HL-60 (cell line): ENCODE measurements around the gene KLF3.

Experiments used
- DNase-seq, 2 experiments: peaks; one replicate each; pipeline ENCODE4 v3.0.0-alpha.2; 2010 to 2020; ENCODE audit warnings: low read depth in 1 of 2, low spot score in 1 of 2
- H3K27ac ChIP-seq: fragments of 250-450 bp; sonication (Bioruptor Pico); replicated peaks from 2 replicates; pipeline ENCODE4 v1.5.1; 2020; ENCODE audit warnings: mild to moderate bottlenecking, moderate library complexity
- H3K27me3 ChIP-seq: fragments of 250-450 bp; sonication (Bioruptor Pico); 2 replicates; pipeline ENCODE4 v1.5.1; 2021; ENCODE audit warnings: mild to moderate bottlenecking, moderate library complexity; ENCODE audit not compliant: insufficient read depth, poor library complexity, severe bottlenecking
- H3K4me3 ChIP-seq: replicated peaks from 2 replicates; pipeline ENCODE4 v1.5.1; 2011; ENCODE audit warnings: mild to moderate bottlenecking, control low read depth, low read length; ENCODE audit not compliant: insufficient read depth
- CTCF ChIP-seq: IDR thresholded peaks from one replicate; pipeline ENCODE4 v1.5.1; 2011; ENCODE audit warnings: low read length, control low read depth, inconsistent platforms; ENCODE audit not compliant: insufficient read depth
- GABPA ChIP-seq: IDR thresholded peaks from 2 replicates; pipeline ENCODE4 v1.6.1; 2012; ENCODE audit warnings: low read depth
- POLR2AphosphoS5 ChIP-seq: IDR thresholded peaks from 2 replicates; pipeline ENCODE4 v1.6.1; 2012; ENCODE audit warnings: low read depth
- REST ChIP-seq: IDR thresholded peaks from 2 replicates; pipeline ENCODE4 v1.6.1; 2012; ENCODE audit warnings: low read depth; ENCODE audit not compliant: insufficient replicate concordance
- SPI1 ChIP-seq: IDR thresholded peaks from 2 replicates; pipeline ENCODE4 v1.6.1; 2012; ENCODE audit warnings: low read depth, mild to moderate bottlenecking, borderline replicate concordance

Gene KLF3

GRCh38 chr4:38678078-38678477 lies 14.1 kb downstream of the KLF3 start:
- H3K27ac ChIP-seq: no peak overlapping the region
- no peak for DNase-seq

GRCh38 chr4:38679921-38680320 lies 15.9 kb downstream of the KLF3 start:
- Histone ChIP-seq H3K27ac (no peak overlapping the region), H3K27me3 (no peaks in the 10 kb centered on the region), H3K4me3 (no peak overlapping the region)
- TF ChIP-seq POLR2AphosphoS5 (no peak), CTCF (no peak), GABPA (no peak), SPI1 (no peak), REST (no peak)
- DNase-seq: no peak

More at GRCh38 chr4:38678078-38678477, 14.1 kb downstream of the KLF3 start:
- no peak for TF ChIP-seq CTCF
- no peak for TF ChIP-seq REST
- TF ChIP-seq GABPA: no peak
- no peak for TF ChIP-seq POLR2AphosphoS5
- TF ChIP-seq SPI1: no peak
- H3K27me3 ChIP-seq: no peaks in the 10 kb centered on the region
- H3K4me3 ChIP-seq: no peak overlapping the region

GRCh38 chr4:38681281-38681991 lies 17.4 kb downstream of the KLF3 start:
- no peak overlapping the region for H3K27ac ChIP-seq
- no peaks in the 10 kb centered on the region for H3K27me3 ChIP-seq
- no peak overlapping the region for H3K4me3 ChIP-seq
- no peak for DNase-seq
- TF ChIP-seq REST (no peak), CTCF (no peak), SPI1 (no peak), POLR2AphosphoS5 (no peak), GABPA (no peak)
